ENCODE data around the gene RIN1. TPM values are rescaled to one million over a fixed set of nuclear protein-coding genes. Genes with fewer than 3 reads are reported as not detected.

Gene RIN1
- total RNA-seq, 1 donor from 2014 or later = 19.2 TPM

DNA sequence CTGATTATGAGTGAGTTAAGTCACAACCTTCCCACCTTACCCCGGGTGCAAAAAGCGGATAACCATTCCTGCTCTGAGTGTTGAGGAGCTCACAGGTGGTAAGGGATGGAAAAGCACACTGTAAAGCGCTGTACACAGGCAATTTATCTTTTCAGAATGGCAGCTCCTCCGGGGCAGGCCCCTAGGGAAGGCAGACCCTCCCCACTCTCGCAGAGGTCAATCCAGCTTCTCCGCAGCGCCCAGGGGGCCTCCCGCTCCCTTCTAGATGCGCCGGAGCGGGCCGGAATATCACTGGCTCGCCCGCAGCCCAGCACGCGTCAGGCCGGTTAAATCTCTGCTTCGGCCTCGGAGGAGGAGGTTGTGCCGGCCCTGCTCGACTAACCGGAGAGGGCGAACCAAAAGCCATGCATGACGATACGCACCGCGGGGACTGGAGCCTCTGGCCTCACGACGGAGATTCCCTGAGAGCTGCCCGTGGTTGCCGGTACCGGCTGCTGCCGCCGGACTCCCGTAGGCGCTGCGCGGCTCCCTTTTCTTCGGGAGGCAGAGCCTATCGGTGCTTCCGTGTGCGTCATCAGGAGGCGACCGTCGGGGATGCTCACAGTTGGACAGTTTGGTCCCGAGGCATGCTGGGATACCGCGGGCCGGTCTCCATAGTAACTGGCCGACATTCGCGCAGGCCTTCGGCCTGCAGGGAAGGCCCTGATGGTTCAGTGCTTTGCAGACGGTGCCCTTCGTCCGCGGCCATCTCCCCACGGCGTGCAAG lies 8.5 kb upstream of the RIN1 start, which contains the start of gene BRMS1:
BRMS1 (minus strand) TSS at position 555 of the 766 bp plus-strand sequence. CDS start 2,870 bp downstream, outside the sequence.
- Histone ChIP-seq H3K9me3 (no peaks in the 10 kb centered on the region), H3K4me3 (peak within 1 kb of the TSS; percentile 71 to 89), H3K4me1 (peaks cover 40% of the 10 kb centered on the region), H3K36me3 (peaks cover 0 to 25% of the 10 kb centered on the region in 2 donors), H3K27ac (peak within 1 kb of the TSS; percentile 49), H3K27me3 (no peaks in the 10 kb centered on the region)
- TF ChIP-seq POLR2AphosphoS5 (IDR thresholded peaks at IDR 0.05; ENCODE audit: insufficient read depth in 1 of 2, low read depth in 1 of 2) (peak; percentile 94 to 99), POLR2A (IDR thresholded peaks at IDR 0.05) (peak in 1 of 2 donors; percentile 44)
- TF ChIP-seq, protein P1, sequence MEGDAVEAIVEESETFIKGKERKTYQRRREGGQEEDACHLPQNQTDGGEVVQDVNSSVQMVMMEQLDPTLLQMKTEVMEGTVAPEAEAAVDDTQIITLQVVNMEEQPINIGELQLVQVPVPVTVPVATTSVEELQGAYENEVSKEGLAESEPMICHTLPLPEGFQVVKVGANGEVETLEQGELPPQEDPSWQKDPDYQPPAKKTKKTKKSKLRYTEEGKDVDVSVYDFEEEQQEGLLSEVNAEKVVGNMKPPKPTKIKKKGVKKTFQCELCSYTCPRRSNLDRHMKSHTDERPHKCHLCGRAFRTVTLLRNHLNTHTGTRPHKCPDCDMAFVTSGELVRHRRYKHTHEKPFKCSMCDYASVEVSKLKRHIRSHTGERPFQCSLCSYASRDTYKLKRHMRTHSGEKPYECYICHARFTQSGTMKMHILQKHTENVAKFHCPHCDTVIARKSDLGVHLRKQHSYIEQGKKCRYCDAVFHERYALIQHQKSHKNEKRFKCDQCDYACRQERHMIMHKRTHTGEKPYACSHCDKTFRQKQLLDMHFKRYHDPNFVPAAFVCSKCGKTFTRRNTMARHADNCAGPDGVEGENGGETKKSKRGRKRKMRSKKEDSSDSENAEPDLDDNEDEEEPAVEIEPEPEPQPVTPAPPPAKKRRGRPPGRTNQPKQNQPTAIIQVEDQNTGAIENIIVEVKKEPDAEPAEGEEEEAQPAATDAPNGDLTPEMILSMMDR (IDR thresholded peaks at IDR 0.05) = peak in 2 of 3 experiments; percentile 21
- intact Hi-C loops (cut with DNase I) = no loop called here
- DNase-seq (ENCODE audit: extremely low spot score in 2 of 2) = no peak

DNA sequence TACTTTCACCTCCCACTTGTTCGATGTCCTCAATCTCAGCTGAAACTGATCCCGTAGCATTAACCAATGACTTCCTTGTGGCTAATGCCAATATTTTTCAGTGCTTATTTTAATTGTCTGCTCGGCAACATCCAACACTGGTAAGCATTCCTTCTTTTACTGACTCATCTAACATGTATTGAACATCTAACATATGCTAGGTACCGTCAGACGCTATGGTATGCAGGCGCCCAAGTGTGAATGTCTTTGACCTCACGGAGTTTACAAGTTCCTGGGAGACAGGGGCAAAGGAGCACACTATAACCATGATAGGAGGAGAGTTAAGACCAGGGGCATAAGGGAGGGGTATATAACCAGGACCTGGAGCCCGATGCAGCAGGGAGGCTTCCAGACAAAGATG lies 6.9 kb upstream of the RIN1 start:
- Histone ChIP-seq H3K4me1 (peaks cover 44% of the 10 kb centered on the region), H3K4me3 (no peak overlapping the region), H3K36me3 (peaks cover 0 to 39% of the 10 kb centered on the region in 2 donors), H3K27me3 (no peaks in the 10 kb centered on the region), H3K9me3 (no peaks in the 10 kb centered on the region), H3K27ac (no peak overlapping the region)
- intact Hi-C loops (cut with DNase I) = no loop called here
- TF ChIP-seq POLR2AphosphoS5 (IDR thresholded peaks at IDR 0.05; ENCODE audit: insufficient read depth in 1 of 2, low read depth in 1 of 2) = no peak
- no peak for TF ChIP-seq POLR2A (IDR thresholded peaks at IDR 0.05)
- TF ChIP-seq, protein P1 (IDR thresholded peaks at IDR 0.05) = no peak
- DNase-seq (ENCODE audit: extremely low spot score in 2 of 2) = no peak

DNA sequence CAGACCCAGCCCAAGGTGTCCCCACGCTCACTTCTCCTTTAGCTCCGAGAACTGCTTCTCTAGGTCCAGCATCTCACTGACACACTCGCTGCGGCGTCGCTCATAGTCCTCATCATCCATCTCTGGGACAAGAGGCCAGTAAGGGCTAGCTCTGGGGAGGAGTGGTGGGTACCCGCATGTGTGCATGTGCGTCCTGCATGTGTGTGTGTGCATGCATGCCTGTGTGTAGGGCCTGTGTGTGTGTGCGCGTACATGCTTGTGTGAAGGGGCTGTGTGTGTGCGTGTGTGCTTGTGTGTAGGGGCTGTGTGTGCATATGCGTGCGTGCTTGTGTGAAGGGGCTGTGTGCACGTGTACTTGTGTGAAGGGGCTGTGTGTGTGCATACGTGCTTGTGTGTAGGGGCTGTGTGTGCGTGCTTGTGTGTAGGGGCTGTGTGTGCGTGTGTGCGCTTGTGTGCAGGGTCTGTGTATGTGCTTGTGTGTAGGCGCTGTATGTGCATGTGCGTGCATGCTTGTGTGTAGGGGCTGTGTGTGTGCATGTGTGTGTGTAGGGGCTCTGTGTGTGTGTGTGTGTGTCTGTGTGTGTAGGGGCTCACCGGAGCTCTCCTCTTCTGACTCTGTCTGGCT lies 5.4 kb upstream of the RIN1 start:
- H3K27ac ChIP-seq = no peak overlapping the region
- no peak overlapping the region for H3K4me3 ChIP-seq
- peaks cover 53% of the 10 kb centered on the region for H3K4me1 ChIP-seq
- H3K27me3 ChIP-seq = no peaks in the 10 kb centered on the region
- peaks cover 0 to 39% of the 10 kb centered on the region in 2 donors for H3K36me3 ChIP-seq
- no peaks in the 10 kb centered on the region for H3K9me3 ChIP-seq
- DNase-seq (ENCODE audit: extremely low spot score in 2 of 2) = no peak
- intact Hi-C loops (cut with DNase I) = no loop called here
- TF ChIP-seq, protein P1 (IDR thresholded peaks at IDR 0.05) = no peak
- TF ChIP-seq POLR2AphosphoS5 (IDR thresholded peaks at IDR 0.05; ENCODE audit: insufficient read depth in 1 of 2, low read depth in 1 of 2) (no peak), POLR2A (IDR thresholded peaks at IDR 0.05) (no peak)

DNA sequence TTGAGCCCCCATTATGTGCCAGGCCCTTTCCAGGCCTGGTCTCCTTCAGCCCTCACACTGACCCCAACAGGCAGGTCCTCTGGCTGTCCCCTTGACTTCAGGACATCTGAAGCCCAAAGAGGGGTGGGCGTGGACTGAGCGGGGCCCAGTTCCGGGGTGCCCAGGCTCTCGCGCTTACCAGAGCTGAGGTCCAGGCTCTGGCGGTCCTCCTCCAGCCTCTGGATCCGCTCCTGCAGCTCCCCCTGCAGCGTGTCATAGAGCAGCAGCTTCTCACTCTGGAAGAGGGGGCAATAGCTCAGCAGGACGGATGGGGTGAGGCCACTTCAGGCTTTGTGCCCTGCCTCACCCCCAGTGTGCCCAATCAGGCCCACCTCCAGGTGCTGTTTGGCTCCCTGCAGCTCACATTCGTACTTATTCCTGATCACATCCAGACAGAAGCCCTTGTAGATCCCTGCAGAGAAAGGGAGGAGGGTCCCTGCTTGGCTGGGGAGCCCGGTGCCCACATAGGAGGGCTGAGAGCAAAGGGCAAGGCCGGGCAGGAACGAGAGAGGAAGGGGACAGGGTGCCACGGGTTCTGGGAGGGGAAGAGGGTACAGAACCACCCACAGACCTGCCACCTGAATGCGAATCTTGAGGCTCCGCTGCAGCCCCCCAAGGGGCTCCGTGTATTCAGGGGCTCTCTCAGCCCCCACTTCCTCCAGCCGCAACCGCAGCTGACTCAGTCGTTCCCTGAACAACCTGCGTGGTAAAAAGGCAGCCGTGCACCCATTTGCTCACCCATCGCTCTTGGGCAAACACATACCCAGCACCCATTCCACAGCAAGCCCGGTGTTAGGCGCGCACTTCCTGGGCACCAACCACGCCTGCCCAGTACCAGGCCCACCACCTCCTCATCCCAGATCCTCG lies 4.6 kb upstream of the RIN1 start:
- DNase-seq (ENCODE audit: extremely low spot score in 2 of 2) = no peak
- intact Hi-C loops (cut with DNase I) = no loop called here
- Histone ChIP-seq H3K4me3 (no peak overlapping the region), H3K4me1 (peaks cover 53% of the 10 kb centered on the region), H3K27me3 (no peaks in the 10 kb centered on the region), H3K9me3 (no peaks in the 10 kb centered on the region), H3K27ac (no peak overlapping the region), H3K36me3 (peaks cover 0 to 39% of the 10 kb centered on the region in 2 donors)
- TF ChIP-seq POLR2A (IDR thresholded peaks at IDR 0.05) = no peak
- TF ChIP-seq POLR2AphosphoS5 (IDR thresholded peaks at IDR 0.05; ENCODE audit: insufficient read depth in 1 of 2, low read depth in 1 of 2) = no peak
